SU-DHL-6 (cell line): ENCODE results near the gene CRAT.
"Not testable (repeated sequence)": the region's sequence is repeated elsewhere in the genome, so short reads cannot be mapped to it uniquely, and the experiment has no call there.

Experiments
- H2AFZ ChIP-seq: fragments of 200-600 bp; sonication (generic); 2 replicates; pipeline ENCODE4 v1.6.1; 2014; ENCODE audit warnings: low read depth, mild to moderate bottlenecking, moderate library complexity, mixed read lengths, antibody characterized with exemption, low read length; ENCODE audit not compliant: severe bottlenecking
- H3F3A ChIP-seq: fragments of 200-600 bp; shearing (Covaris generic); 2 replicates; pipeline ENCODE4 v1.6.0; 2016; ENCODE audit warnings: antibody characterized with exemption, mild to moderate bottlenecking; ENCODE audit not compliant: insufficient read depth
- H3K27ac ChIP-seq: fragments of 200-600 bp; sonication (generic); 2 replicates; pipeline ENCODE4 v1.5.1; 2016; ENCODE audit warnings: low read depth, mild to moderate bottlenecking, low read length, moderate library complexity, mixed read lengths
- H3K27me3 ChIP-seq: fragments of 200-600 bp; sonication (generic), shearing (Covaris generic); 2 replicates; pipeline ENCODE4 v1.6.0; 2014; ENCODE audit warnings: mild to moderate bottlenecking, low read length
- H3K36me3 ChIP-seq: fragments of 200-600 bp; sonication (generic); 2 replicates; pipeline ENCODE4 v1.6.1; 2014; ENCODE audit warnings: mild to moderate bottlenecking, low read length, mixed read lengths
- H3K4me2 ChIP-seq: fragments of 300-600, 200-600 bp; shearing (Covaris generic), sonication (generic); 2 replicates; pipeline ENCODE4 v1.6.0; 2014; ENCODE audit warnings: low read length, low read depth, mild to moderate bottlenecking; ENCODE audit not compliant: poor library complexity, severe bottlenecking
- H3K4me3 ChIP-seq: fragments of 200-600 bp; sonication (generic); 2 replicates; pipeline ENCODE4 v1.5.1; 2014; ENCODE audit warnings: antibody characterized with exemption, low read length, mild to moderate bottlenecking, mixed read lengths; ENCODE audit not compliant: insufficient read depth, poor library complexity, severe bottlenecking
- H3K79me2 ChIP-seq: fragments of 200-600 bp; sonication (generic); 2 replicates; pipeline ENCODE4 v1.6.1; 2014; ENCODE audit warnings: mild to moderate bottlenecking, low read length, moderate library complexity; ENCODE audit not compliant: insufficient read depth
- H3K9ac ChIP-seq: fragments of 200-600 bp; sonication (generic); 2 replicates; pipeline ENCODE4 v1.7.0; 2014; ENCODE audit warnings: mild to moderate bottlenecking, low read length
- H3K9me2 ChIP-seq: fragments of 200-600 bp; sonication (generic); replicated peaks from 2 replicates; pipeline ENCODE4 v1.6.1; 2014; ENCODE audit warnings: low read length; ENCODE audit not compliant: insufficient read depth
- H3K9me3 ChIP-seq: fragments of 200-600 bp; sonication (generic); 2 replicates; pipeline ENCODE4 v1.6.1; 2014; ENCODE audit warnings: low read length, mixed read lengths; ENCODE audit not compliant: insufficient read depth
- H4K20me1 ChIP-seq: fragments of 200-600 bp; sonication (generic); 2 replicates; pipeline ENCODE4 v1.6.1; 2014; ENCODE audit warnings: low read depth, mild to moderate bottlenecking, antibody characterized with exemption, low read length, moderate library complexity, mixed read lengths
- CTCF ChIP-seq: fragments of 200-600 bp; sonication (generic); IDR thresholded peaks from one replicate; pipeline ENCODE4 v1.5.1; 2017; ENCODE audit warnings: antibody characterized with exemption, mild to moderate bottlenecking, low read length, moderate library complexity; ENCODE audit not compliant: insufficient read depth, poor library complexity, severe bottlenecking
- EZH2phosphoT487 ChIP-seq: fragments of 200-600 bp; sonication (generic), shearing (Covaris generic); conservative IDR thresholded peaks from 2 replicates; pipeline ENCODE4 v1.6.1; 2018; ENCODE audit warnings: mild to moderate bottlenecking, antibody characterized with exemption, low read length, moderate library complexity, mixed read lengths

The CRAT gene

GRCh38 chr9:129133082-129133481 lies 22.5 kb upstream of the CRAT start:
- H3K4me2 ChIP-seq: no peak overlapping the region
- H3K9me3 ChIP-seq: no peaks in the 10 kb centered on the region
- no peaks in the 10 kb centered on the region for H3F3A ChIP-seq
- no peaks in the 10 kb centered on the region for H3K27me3 ChIP-seq
- H3K27ac ChIP-seq: no peak overlapping the region
- TF ChIP-seq EZH2phosphoT487 (no peak), CTCF (no peak)
- H2AFZ ChIP-seq: no peak overlapping the region
- no peaks in the 10 kb centered on the region for H3K9me2 ChIP-seq
- H3K36me3 ChIP-seq: no peaks in the 10 kb centered on the region
- no peak overlapping the region for H3K9ac ChIP-seq
- H4K20me1 ChIP-seq: no peaks in the 10 kb centered on the region
- H3K79me2 ChIP-seq: no peaks in the 10 kb centered on the region
- H3K4me3 ChIP-seq: no peak overlapping the region

GRCh38 chr9:129131300-129132145 lies 20.9 kb upstream of the CRAT start:
- H3K36me3 ChIP-seq: 0 out of 2 replicates have a peak, but pooled peaks cover 3% of the 10 kb centered on the region
- no peaks in the 10 kb centered on the region for H3K27me3 ChIP-seq
- TF ChIP-seq EZH2phosphoT487 (no peak), CTCF (peak; percentile 95)
- H3K9me3 ChIP-seq: no peaks in the 10 kb centered on the region
- no peak overlapping the region for H3K4me2 ChIP-seq
- H2AFZ ChIP-seq: no peak overlapping the region
- H3K27ac ChIP-seq: no peak overlapping the region
- no peaks in the 10 kb centered on the region for H3K9me2 ChIP-seq
- H3K79me2 ChIP-seq: no peaks in the 10 kb centered on the region
- no peaks in the 10 kb centered on the region for H3F3A ChIP-seq
- H3K4me3 ChIP-seq: no peak overlapping the region
- no peaks in the 10 kb centered on the region for H4K20me1 ChIP-seq
- no peak overlapping the region for H3K9ac ChIP-seq

- 0 out of 2 replicates have a peak, but pooled peaks cover 3% of the 10 kb centered on the region for H3K36me3 ChIP-seq
- no peak overlapping the region for H2AFZ ChIP-seq
- H3K4me3 ChIP-seq: no peak overlapping the region
- no peaks in the 10 kb centered on the region for H4K20me1 ChIP-seq
- no peaks in the 10 kb centered on the region for H3K9me2 ChIP-seq
- no peak overlapping the region for H3K4me2 ChIP-seq
- no peaks in the 10 kb centered on the region for H3K9me3 ChIP-seq
- H3K27ac ChIP-seq: no peak overlapping the region
- H3K9ac ChIP-seq: no peak overlapping the region
- TF ChIP-seq EZH2phosphoT487: no peak
- no peak for TF ChIP-seq CTCF
- no peaks in the 10 kb centered on the region for H3K27me3 ChIP-seq
- no peaks in the 10 kb centered on the region for H3F3A ChIP-seq
- H3K79me2 ChIP-seq: no peaks in the 10 kb centered on the region
Observed at GRCh38 chr9:129130791-129131190, 20.2 kb upstream of the CRAT start.

- not testable (repeated sequence) for H3K27me3 ChIP-seq, H3K79me2 ChIP-seq, H4K20me1 ChIP-seq, H3F3A ChIP-seq, H3K27ac ChIP-seq, H3K9me2 ChIP-seq, H3K4me3 ChIP-seq, H2AFZ ChIP-seq, H3K9me3 ChIP-seq, H3K9ac ChIP-seq, H3K36me3 ChIP-seq, H3K4me2 ChIP-seq
Observed at GRCh38 chr9:129130271-129130670, 19.7 kb upstream of the CRAT start.
